ENCODE data around the gene PTPRN2. TPM values are rescaled to one million over a fixed set of nuclear protein-coding genes. Genes with fewer than 3 reads are reported as not detected.
A peak's percentile ranks its signal among the peaks of the same experiment; 100 is the strongest.

The PTPRN2 gene
- total RNA-seq, 1 donor from 2014 or later, result 15.4 TPM

DNA sequence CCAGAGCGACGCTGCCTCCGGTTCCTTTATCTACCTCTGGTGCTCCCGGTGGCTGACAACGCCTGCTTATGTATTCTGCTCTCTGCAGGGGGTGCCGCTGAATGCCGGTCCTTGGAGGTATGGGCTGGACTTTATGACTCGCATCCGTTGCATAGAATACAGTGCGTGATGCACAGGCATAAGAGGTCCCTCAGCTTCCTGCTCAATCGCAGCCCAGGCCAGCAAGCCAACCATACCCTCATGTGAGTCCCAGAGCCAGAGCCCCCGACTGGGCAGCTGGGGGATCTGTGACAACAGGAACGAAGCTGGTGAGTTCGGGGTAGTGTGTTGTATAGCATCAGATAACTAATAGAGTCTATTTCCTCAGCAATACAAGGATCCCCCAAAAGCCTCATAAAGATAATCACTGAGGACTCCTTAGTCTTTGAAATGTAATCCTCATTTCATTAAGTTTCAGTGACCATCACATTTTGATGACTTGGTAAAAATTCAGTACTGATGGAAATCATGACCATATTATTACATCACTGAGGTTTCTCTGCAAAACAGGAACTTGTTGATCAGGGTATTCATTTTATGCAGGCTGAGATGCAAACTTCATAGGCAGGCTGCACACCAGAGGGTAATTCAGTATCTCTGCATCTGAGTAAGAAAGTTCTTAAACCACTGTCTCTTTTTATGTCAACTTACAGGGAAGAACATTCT, 607.8 kb downstream of the PTPRN2 start:
- Mint-ChIP-seq H3K4me1 (ENCODE audit: unreplicated experiment) (no peaks in the 10 kb centered on the region), H3K27me3 (peaks cover 4% of the 10 kb centered on the region), H3K4me3 (no peak overlapping the region), H3K9me3 (no peaks in the 10 kb centered on the region), H3K36me3 (no peaks in the 10 kb centered on the region), H3K27ac (no peak overlapping the region)
- DNase-seq (ENCODE audit: extremely low spot score, unreplicated experiment), result no peak
- TF ChIP-seq, protein P1, sequence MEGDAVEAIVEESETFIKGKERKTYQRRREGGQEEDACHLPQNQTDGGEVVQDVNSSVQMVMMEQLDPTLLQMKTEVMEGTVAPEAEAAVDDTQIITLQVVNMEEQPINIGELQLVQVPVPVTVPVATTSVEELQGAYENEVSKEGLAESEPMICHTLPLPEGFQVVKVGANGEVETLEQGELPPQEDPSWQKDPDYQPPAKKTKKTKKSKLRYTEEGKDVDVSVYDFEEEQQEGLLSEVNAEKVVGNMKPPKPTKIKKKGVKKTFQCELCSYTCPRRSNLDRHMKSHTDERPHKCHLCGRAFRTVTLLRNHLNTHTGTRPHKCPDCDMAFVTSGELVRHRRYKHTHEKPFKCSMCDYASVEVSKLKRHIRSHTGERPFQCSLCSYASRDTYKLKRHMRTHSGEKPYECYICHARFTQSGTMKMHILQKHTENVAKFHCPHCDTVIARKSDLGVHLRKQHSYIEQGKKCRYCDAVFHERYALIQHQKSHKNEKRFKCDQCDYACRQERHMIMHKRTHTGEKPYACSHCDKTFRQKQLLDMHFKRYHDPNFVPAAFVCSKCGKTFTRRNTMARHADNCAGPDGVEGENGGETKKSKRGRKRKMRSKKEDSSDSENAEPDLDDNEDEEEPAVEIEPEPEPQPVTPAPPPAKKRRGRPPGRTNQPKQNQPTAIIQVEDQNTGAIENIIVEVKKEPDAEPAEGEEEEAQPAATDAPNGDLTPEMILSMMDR (conservative IDR thresholded peaks at IDR 0.05), result peak; percentile 67

DNA sequence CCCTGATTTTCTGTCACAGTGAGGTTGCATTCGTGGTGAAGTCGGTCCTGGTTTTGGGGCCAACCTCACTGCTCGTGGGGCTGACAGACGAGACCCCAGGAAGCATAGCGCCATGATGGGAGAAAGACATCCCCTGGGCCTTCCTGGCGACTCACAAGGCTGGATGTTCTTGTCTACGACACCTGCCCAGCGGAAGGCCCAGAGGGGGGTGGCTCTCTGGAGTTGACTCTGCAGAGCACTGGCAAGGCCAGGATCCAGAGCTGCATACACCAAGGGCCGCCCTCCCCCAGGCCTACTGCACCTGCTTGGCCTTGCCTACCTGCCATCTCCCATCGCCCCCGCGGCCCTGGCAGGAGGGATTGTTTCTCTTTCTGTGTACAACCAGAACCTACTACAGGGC, 608.9 kb downstream of the PTPRN2 start:
- Mint-ChIP-seq H3K4me3 (no peak overlapping the region), H3K4me1 (ENCODE audit: unreplicated experiment) (no peaks in the 10 kb centered on the region), H3K27ac (no peak overlapping the region), H3K9me3 (no peaks in the 10 kb centered on the region), H3K36me3 (no peaks in the 10 kb centered on the region), H3K27me3 (peaks cover 4% of the 10 kb centered on the region)
- DNase-seq (ENCODE audit: extremely low spot score, unreplicated experiment), result no peak
- TF ChIP-seq, protein P1 (conservative IDR thresholded peaks at IDR 0.05), result no peak

DNA sequence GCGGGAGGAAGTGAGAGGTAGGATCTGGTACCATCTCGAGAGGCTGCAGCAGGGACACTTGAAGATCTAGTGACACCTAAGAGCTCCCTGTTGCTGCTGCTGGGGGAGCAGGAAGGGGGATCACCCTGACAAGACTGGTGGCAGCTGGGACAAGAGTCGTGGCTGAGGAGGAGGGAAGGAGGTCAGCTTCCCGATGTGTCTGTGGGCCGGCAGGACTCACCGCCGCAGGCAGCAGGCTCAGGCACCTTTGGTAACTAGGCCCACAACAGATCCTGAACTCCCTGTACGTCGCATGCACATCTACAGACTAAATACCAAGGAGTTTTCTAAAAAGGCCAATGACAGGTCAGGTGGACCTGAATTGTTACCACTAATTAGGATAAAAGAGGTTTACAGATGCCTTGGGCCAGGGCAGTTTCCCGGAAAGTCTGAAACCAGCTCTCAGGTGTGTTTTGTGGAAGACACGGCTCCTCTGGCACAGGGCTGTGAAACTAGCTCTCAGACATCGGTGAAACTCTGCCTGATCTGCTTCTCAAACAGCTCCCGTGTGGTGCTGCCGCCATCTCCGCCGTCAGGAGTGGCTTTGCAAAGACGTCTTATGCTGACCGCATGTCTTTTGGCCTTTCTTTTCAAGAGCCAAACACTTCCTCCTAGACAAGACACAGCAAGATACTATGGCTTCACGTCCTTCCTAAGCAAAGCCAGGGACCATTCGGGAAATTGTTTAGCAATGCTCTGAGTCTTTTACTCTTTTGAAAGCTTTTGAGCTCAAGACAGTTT, 609.7 kb downstream of the PTPRN2 start:
- Mint-ChIP-seq H3K9me3 (no peaks in the 10 kb centered on the region), H3K4me1 (ENCODE audit: unreplicated experiment) (no peaks in the 10 kb centered on the region), H3K27me3 (peaks cover 4% of the 10 kb centered on the region), H3K36me3 (no peaks in the 10 kb centered on the region), H3K27ac (no peak overlapping the region), H3K4me3 (no peak overlapping the region)
- TF ChIP-seq, protein P1 (conservative IDR thresholded peaks at IDR 0.05), result no peak
- DNase-seq (ENCODE audit: extremely low spot score, unreplicated experiment), result no peak

DNA sequence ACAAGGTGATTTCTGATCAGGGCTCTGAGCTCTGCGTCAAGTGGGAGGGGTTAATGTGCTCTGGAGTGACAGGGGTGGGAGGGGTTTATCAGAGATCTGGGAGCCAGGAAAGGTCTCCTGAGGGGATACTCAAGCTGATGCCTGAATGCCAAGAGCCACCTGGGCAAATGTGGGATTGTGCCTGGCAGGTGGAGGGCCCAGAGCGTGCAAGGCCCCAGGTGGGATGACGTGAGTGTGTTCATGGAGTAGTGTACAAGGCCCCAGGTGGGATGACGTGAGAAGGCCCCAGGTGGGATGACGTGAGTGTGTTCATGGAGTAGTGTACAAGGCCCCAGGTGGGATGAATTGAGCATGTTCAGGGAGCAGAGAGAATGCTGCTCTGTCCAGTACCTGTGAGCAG, 610.3 kb downstream of the PTPRN2 start:
- H3K27me3 Mint-ChIP-seq, result peaks cover 4% of the 10 kb centered on the region
- no peaks in the 10 kb centered on the region for H3K9me3 Mint-ChIP-seq
- TF ChIP-seq, protein P1 (conservative IDR thresholded peaks at IDR 0.05), result no peak
- no peaks in the 10 kb centered on the region for H3K36me3 Mint-ChIP-seq
- H3K4me3 Mint-ChIP-seq, result no peak overlapping the region
- no peaks in the 10 kb centered on the region for H3K4me1 Mint-ChIP-seq (ENCODE audit: unreplicated experiment)
- no peak overlapping the region for H3K27ac Mint-ChIP-seq
- no peak for DNase-seq (ENCODE audit: extremely low spot score, unreplicated experiment)

DNA sequence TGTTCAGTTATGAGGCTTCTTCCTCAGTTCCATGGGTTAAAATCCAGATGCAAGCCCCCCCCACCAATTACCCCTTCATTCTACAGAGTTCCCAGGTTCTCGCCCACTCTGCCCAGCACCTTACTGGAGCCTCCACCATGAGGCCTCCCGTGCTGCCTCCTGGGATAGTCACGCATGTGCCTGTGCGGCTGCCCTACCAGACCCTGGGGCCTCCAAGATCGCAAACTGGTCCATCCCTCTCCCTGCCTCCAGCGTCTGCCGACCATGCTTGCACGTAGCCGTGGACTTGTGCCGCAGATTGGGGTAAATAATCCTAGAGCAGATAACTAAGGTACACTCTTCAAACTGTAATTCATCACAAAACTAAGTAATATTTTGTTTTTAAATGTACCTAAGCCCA, 611.2 kb downstream of the PTPRN2 start:
- no peaks in the 10 kb centered on the region for H3K9me3 Mint-ChIP-seq
- H3K4me1 Mint-ChIP-seq (ENCODE audit: unreplicated experiment), result no peaks in the 10 kb centered on the region
- peaks cover 4% of the 10 kb centered on the region for H3K27me3 Mint-ChIP-seq
- H3K4me3 Mint-ChIP-seq, result no peak overlapping the region
- no peak overlapping the region for H3K27ac Mint-ChIP-seq
- no peaks in the 10 kb centered on the region for H3K36me3 Mint-ChIP-seq
- TF ChIP-seq, protein P1 (conservative IDR thresholded peaks at IDR 0.05), result no peak
- DNase-seq (ENCODE audit: extremely low spot score, unreplicated experiment), result no peak

Data from type B pancreatic cell (in vitro differentiated cells).